ENCODE results near the gene CSF2. TPM values are rescaled to one million over a fixed set of nuclear protein-coding genes. Genes with fewer than 3 reads are reported as not detected.

Gene CSF2
- total RNA-seq, 4 donors from 2014 or later: not detected

GRCh38 chr5:132082329-132083023 lies 8.9 kb downstream of the CSF2 start:
- Histone ChIP-seq H3K4me1 (peaks cover 10% of the 10 kb centered on the region), H3K9me3 (no peaks in the 10 kb centered on the region), H3K4me3 (no peak overlapping the region), H3K36me3 (no peaks in the 10 kb centered on the region), H3K27ac (no peak overlapping the region), H3K27me3 (no peaks in the 10 kb centered on the region)
- WGBS: 86% methylated on average over 1 of the region's 8 CpGs
- no peak for DNase-seq (ENCODE audit: low spot score in 2 of 2)
- no peak for TF ChIP-seq POLR2AphosphoS5 (IDR thresholded peaks at IDR 0.05)
- no peak for TF ChIP-seq POLR2A (IDR thresholded peaks at IDR 0.05)
- TF ChIP-seq, protein P1, sequence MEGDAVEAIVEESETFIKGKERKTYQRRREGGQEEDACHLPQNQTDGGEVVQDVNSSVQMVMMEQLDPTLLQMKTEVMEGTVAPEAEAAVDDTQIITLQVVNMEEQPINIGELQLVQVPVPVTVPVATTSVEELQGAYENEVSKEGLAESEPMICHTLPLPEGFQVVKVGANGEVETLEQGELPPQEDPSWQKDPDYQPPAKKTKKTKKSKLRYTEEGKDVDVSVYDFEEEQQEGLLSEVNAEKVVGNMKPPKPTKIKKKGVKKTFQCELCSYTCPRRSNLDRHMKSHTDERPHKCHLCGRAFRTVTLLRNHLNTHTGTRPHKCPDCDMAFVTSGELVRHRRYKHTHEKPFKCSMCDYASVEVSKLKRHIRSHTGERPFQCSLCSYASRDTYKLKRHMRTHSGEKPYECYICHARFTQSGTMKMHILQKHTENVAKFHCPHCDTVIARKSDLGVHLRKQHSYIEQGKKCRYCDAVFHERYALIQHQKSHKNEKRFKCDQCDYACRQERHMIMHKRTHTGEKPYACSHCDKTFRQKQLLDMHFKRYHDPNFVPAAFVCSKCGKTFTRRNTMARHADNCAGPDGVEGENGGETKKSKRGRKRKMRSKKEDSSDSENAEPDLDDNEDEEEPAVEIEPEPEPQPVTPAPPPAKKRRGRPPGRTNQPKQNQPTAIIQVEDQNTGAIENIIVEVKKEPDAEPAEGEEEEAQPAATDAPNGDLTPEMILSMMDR (IDR thresholded peaks at IDR 0.05): no peak

GRCh38 chr5:132083071-132083678 lies 9.6 kb downstream of the CSF2 start:
- Histone ChIP-seq H3K4me3 (no peak overlapping the region), H3K9me3 (no peaks in the 10 kb centered on the region), H3K36me3 (no peaks in the 10 kb centered on the region), H3K27ac (no peak overlapping the region), H3K27me3 (no peaks in the 10 kb centered on the region), H3K4me1 (peaks cover 10% of the 10 kb centered on the region)
- TF ChIP-seq, protein P1 (IDR thresholded peaks at IDR 0.05): no peak
- TF ChIP-seq POLR2A (IDR thresholded peaks at IDR 0.05) (no peak), EP300 (IDR thresholded peaks at IDR 0.05) (no peak), POLR2AphosphoS5 (IDR thresholded peaks at IDR 0.05) (no peak)
- no peak for DNase-seq (ENCODE audit: low spot score in 2 of 2)
- WGBS: 74% methylated on average over 3 of the region's 4 CpGs

DNA sequence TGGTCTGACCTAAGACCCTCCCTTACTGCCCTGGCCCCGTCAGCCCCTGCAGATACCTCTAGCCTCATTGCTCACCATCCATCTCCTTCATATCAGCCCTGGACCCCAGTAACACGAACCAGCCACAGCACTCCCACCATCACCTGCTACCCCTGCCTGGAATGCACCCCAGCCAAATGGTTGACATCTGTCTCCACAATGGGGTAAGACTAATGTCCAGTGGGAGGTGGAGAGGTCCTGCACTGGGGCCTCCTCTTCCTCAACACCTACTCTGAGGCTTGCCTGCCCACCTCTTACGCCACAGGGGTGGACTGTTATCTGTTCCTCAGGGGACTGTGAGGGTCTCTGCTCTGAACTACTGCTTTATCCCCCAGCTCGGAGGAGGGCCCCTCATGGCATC lies 12.1 kb downstream of the CSF2 start:
- H3K27ac ChIP-seq: no peak overlapping the region
- TF ChIP-seq EP300 (IDR thresholded peaks at IDR 0.05): no peak
- TF ChIP-seq, protein P1 (IDR thresholded peaks at IDR 0.05): no peak
- no peak for TF ChIP-seq POLR2AphosphoS5 (IDR thresholded peaks at IDR 0.05)
- no peak for TF ChIP-seq POLR2A (IDR thresholded peaks at IDR 0.05)
- H3K4me1 ChIP-seq: peaks cover 10% of the 10 kb centered on the region
- H3K9me3 ChIP-seq: no peaks in the 10 kb centered on the region
- H3K4me3 ChIP-seq: no peak overlapping the region
- DNase-seq (ENCODE audit: low spot score in 2 of 2): no peak
- 87% methylated on average over 4 of the region's 4 CpGs for WGBS
- H3K36me3 ChIP-seq: no peaks in the 10 kb centered on the region
- H3K27me3 ChIP-seq: no peaks in the 10 kb centered on the region

DNA sequence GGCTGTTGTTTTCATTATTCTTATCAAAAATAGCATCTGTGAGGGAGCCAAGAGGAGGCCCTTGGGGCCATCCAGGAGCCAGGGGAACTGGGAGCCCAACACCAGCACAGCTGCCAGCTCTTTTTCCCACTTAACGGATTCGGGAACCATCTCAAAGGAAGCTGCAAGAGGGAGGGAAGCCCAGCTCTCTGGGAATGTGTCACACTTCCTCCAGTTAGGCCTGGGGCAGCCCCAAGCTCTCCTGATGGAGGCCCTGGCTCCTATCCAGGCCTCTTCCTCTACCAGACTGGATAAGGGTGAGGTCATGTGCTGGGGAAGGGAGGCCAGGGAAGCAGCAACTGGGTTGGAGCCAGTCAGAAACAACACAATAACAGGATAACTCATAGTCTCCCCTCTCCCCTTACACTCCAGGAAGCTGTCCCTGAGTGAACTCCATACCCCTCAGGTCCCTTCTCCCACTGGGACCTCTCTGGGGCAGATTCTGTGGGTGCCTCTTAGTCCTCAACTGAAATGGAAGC lies 12.7 kb downstream of the CSF2 start:
- TF ChIP-seq EP300 (IDR thresholded peaks at IDR 0.05) (no peak), POLR2AphosphoS5 (IDR thresholded peaks at IDR 0.05) (no peak), POLR2A (IDR thresholded peaks at IDR 0.05) (no peak)
- TF ChIP-seq, protein P1 (IDR thresholded peaks at IDR 0.05): no peak
- Histone ChIP-seq H3K36me3 (no peaks in the 10 kb centered on the region), H3K27me3 (no peaks in the 10 kb centered on the region), H3K4me3 (no peak overlapping the region), H3K4me1 (peaks cover 10% of the 10 kb centered on the region), H3K9me3 (no peaks in the 10 kb centered on the region), H3K27ac (no peak overlapping the region)
- 39% methylated on average over 2 of the region's 2 CpGs for WGBS
- DNase-seq (ENCODE audit: low spot score in 2 of 2): peak in 1 of 2 donors; percentile 56

GRCh38 chr5:132087176-132087575 lies 13.6 kb downstream of the CSF2 start:
- no peaks in the 10 kb centered on the region for H3K9me3 ChIP-seq
- no peak overlapping the region for H3K27ac ChIP-seq
- WGBS: 85% methylated on average over 6 of the region's 6 CpGs
- H3K4me1 ChIP-seq: peaks cover 10% of the 10 kb centered on the region
- TF ChIP-seq POLR2AphosphoS5 (IDR thresholded peaks at IDR 0.05) (no peak), POLR2A (IDR thresholded peaks at IDR 0.05) (no peak), EP300 (IDR thresholded peaks at IDR 0.05) (no peak)
- TF ChIP-seq, protein P1 (IDR thresholded peaks at IDR 0.05): no peak
- H3K4me3 ChIP-seq: no peak overlapping the region
- DNase-seq (ENCODE audit: low spot score in 2 of 2): peak in 1 of 2 donors; percentile 11
- H3K36me3 ChIP-seq: no peaks in the 10 kb centered on the region
- no peaks in the 10 kb centered on the region for H3K27me3 ChIP-seq
